Activated naive CD4-positive, alpha-beta T cell treated with anti-CD3 and anti-CD28 coated beads, Interleukin-2, amount 10 ng/mL, durations not matched to agents 7 days and 5 days (primary cell): ENCODE measurements around the gene CNOT2.
A peak's percentile ranks its signal among the peaks of the same experiment; 100 is the strongest.

ENCODE experiments used
- CTCF ChIA-PET: fragments of 350-600 bp; sonication (Branson Sonifier 250); formaldehyde crosslinking; loops from one replicate; lab custom pipeline; 2021; ENCODE audit warnings: antibody characterized with exemption; lab: Charles Lee
- DNase-seq: peaks from one replicate; pipeline ENCODE4 v3.0.0-alpha.2; 2020
- H3K27ac Mint-ChIP-seq: one replicate; pipeline ENCODE4 v1.8.0; 2021; ENCODE audit warnings: mild to moderate bottlenecking, moderate library complexity, mixed read lengths
- H3K27me3 Mint-ChIP-seq: one replicate; pipeline ENCODE4 v1.8.0; 2021; ENCODE audit warnings: mild to moderate bottlenecking, mixed read lengths
- H3K36me3 Mint-ChIP-seq: one replicate; pipeline ENCODE4 v1.8.0; 2021; ENCODE audit warnings: mixed read lengths
- H3K4me1 Mint-ChIP-seq: one replicate; pipeline ENCODE4 v1.8.0; 2021; ENCODE audit warnings: mixed read lengths
- H3K4me3 Mint-ChIP-seq: one replicate; pipeline ENCODE4 v1.8.0; 2021; ENCODE audit warnings: mild to moderate bottlenecking, moderate library complexity, mixed read lengths
- H3K9me3 Mint-ChIP-seq: one replicate; pipeline ENCODE4 v1.8.0; 2021; ENCODE audit warnings: mixed read lengths

CNOT2 gene

DNA sequence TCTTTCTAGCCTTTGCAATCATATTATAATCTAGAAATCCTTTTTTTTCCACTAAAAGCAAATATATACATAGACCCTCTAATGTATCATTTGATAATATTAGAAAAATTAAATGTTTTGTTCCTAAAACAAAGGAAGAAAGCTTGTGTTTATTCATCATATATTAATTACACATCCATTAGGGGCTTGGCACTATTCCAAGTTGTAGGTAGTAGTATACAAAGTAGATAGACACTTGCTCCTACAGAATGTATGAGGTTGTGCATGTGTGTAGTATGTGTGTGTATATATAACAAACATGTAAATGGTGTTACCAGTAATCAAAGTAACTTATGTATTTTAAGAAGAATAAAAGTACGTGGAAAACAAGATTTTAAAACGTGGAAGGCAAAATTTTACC, 107.8 kb downstream of the CNOT2 start:
- Mint-ChIP-seq H3K4me3 (no peak overlapping the region), H3K9me3 (no peaks in the 10 kb centered on the region), H3K27me3 (no peaks in the 10 kb centered on the region), H3K27ac (no peak overlapping the region), H3K4me1 (no peaks in the 10 kb centered on the region), H3K36me3 (peaks cover 28% of the 10 kb centered on the region)
- no peak for DNase-seq
- CTCF ChIA-PET: no interaction called here

- Mint-ChIP-seq H3K27me3 (no peaks in the 10 kb centered on the region), H3K36me3 (peaks cover 21% of the 10 kb centered on the region), H3K4me3 (no peak overlapping the region), H3K27ac (no peak overlapping the region), H3K4me1 (no peaks in the 10 kb centered on the region), H3K9me3 (no peaks in the 10 kb centered on the region)
- CTCF ChIA-PET: no interaction called here
- DNase-seq: no peak
Measured at GRCh38 chr12:70353780-70354660, 110.8 kb downstream of the CNOT2 start.

- Mint-ChIP-seq H3K9me3 (no peaks in the 10 kb centered on the region), H3K36me3 (peaks cover 18% of the 10 kb centered on the region), H3K27me3 (no peaks in the 10 kb centered on the region), H3K27ac (no peak overlapping the region), H3K4me1 (no peaks in the 10 kb centered on the region), H3K4me3 (no peak overlapping the region)
- DNase-seq: no peak
- CTCF ChIA-PET: no interaction called here
Measured at GRCh38 chr12:70354787-70355186, 111.6 kb downstream of the CNOT2 start.

GRCh38 chr12:70355972-70356371, 112.7 kb downstream of the CNOT2 start:
- H3K27me3 Mint-ChIP-seq: no peaks in the 10 kb centered on the region
- CTCF ChIA-PET: no interaction called here
- H3K9me3 Mint-ChIP-seq: no peaks in the 10 kb centered on the region

DNA sequence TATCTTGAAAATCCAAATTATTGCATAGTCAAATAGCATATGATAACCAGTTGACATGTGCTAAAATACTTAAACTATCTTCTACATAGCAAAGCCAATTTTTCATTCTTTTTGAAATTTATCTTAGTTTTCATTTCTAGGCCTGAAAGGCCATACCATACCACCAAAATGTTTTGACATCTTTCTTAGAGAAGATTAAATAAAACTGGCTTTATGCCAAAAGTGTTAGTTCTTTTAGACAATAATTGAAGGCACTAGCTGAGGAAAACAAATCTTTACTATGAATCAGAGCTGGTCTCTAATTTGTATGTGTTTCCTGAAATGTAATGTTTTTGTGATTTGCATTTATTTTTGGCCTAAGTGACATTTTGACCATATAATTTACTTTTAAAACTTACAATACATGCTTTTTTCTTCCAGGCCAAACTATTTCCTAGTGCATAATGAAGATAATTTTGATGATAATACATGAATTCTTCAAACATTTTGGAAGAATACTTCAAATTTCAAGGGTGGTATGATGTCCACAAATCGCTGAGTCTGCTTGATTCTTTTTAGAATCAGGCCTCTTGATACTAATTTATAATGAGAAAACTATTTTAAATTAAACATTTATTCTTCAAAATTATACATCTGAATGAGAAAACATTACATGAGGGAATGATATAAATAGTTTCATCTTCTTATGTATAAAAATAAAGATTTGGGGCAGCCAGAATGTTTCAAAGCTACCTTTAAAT, 116.4 kb downstream of the CNOT2 start:
- H3K36me3 Mint-ChIP-seq: peaks cover 5% of the 10 kb centered on the region
- no peak for DNase-seq
- no peaks in the 10 kb centered on the region for H3K9me3 Mint-ChIP-seq
- CTCF ChIA-PET: no interaction called here
- H3K4me1 Mint-ChIP-seq: peaks cover under 1% of the 10 kb centered on the region
- no peak overlapping the region for H3K4me3 Mint-ChIP-seq
- H3K27ac Mint-ChIP-seq: no peak overlapping the region
- H3K27me3 Mint-ChIP-seq: peaks cover 9% of the 10 kb centered on the region

More at GRCh38 chr12:70355972-70356371, 112.7 kb downstream of the CNOT2 start:
- Mint-ChIP-seq H3K36me3 (peaks cover 18% of the 10 kb centered on the region), H3K27ac (no peak overlapping the region), H3K4me3 (no peak overlapping the region), H3K4me1 (no peaks in the 10 kb centered on the region)
- no peak for DNase-seq

DNA sequence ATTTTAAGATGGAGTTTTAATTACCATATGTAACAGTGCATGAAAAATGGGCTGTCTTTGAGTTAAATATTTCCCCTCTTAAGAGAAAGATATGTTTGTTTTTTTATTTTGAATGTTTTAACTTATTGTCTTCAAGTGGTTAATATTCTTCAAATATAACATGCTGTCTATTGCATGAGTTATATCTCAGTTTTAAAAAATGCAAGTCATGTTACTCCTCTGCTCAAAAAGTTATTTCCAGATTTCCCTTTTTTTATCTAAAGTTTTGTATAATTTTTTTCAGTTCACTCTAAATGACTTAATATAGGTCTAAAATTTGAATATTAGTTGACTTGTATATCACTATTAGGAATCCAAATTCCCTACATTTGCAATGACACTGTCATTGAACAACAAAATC, 117.0 kb downstream of the CNOT2 start:
- Mint-ChIP-seq H3K4me1 (peaks cover 7% of the 10 kb centered on the region), H3K9me3 (no peaks in the 10 kb centered on the region), H3K36me3 (peaks cover 4% of the 10 kb centered on the region), H3K27me3 (peaks cover 14% of the 10 kb centered on the region), H3K4me3 (no peak overlapping the region), H3K27ac (no peak overlapping the region)
- no peak for DNase-seq
- CTCF ChIA-PET: no interaction called here

DNA sequence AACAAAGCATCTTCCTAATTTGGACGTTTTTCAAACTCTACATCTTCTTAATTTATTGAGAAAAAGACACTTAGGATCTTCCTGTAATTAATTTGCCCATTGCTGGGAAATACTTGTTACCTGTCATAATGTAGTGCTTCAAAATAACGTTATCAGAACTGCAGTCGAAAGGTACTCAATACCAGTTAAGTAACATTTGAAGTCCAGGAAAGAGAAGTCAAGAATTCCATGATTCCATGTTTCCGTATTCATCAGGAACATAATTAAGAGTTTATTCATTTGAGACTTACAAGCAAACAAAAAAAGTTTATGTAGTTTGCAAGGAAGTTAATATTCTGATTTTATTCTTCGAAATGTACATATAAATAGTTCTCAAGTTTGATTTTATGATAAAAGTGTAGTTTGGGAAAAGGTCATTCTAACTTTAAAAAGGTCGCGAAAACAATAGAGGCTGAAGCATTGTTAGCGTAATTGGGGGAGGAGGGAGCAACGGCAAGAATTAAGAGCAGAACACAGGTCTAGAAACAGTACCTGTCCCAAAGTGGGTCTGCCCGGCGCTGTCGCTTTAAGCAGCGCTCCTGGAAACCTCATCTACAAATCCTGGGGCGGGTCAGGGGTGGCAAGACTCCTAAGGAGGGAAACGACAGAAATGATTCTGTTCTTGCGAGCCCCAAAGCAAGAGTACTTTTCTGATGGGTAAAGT, 121.6 kb downstream of the CNOT2 start:
- peaks cover 40% of the 10 kb centered on the region for H3K27me3 Mint-ChIP-seq
- no peak overlapping the region for H3K27ac Mint-ChIP-seq
- peak overlapping the region; percentile 73 for H3K4me3 Mint-ChIP-seq
- DNase-seq: no peak
- no peaks in the 10 kb centered on the region for H3K9me3 Mint-ChIP-seq
- no peaks in the 10 kb centered on the region for H3K36me3 Mint-ChIP-seq
- CTCF ChIA-PET: no interaction called here
- H3K4me1 Mint-ChIP-seq: peaks cover 25% of the 10 kb centered on the region

DNA sequence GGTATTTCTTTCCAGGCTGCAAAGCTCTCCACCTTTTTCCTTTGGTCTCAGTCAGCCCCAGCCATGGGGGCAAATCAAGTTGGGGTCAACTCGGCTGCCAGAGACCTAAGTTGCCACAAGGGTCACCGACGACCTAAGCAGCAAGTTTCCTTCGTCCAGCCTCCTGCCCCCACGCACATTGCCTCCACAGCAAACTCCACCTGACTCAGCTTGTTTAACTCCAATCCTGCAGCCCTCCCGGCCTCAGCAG, 122.1 kb downstream of the CNOT2 start:
- Mint-ChIP-seq H3K4me1 (peaks cover 25% of the 10 kb centered on the region), H3K27ac (no peak overlapping the region), H3K9me3 (no peaks in the 10 kb centered on the region), H3K27me3 (peaks cover 40% of the 10 kb centered on the region), H3K36me3 (no peaks in the 10 kb centered on the region), H3K4me3 (peak overlapping the region; percentile 73)
- CTCF ChIA-PET: no interaction called here
- DNase-seq: no peak

- no peaks in the 10 kb centered on the region for H3K36me3 Mint-ChIP-seq
- H3K4me3 Mint-ChIP-seq: peak within 1 kb of the TSS; percentile 87
- H3K27me3 Mint-ChIP-seq: peaks cover 40% of the 10 kb centered on the region
- H3K27ac Mint-ChIP-seq: peak within 1 kb of the TSS; percentile 33
- H3K9me3 Mint-ChIP-seq: no peaks in the 10 kb centered on the region
- peaks cover 25% of the 10 kb centered on the region for H3K4me1 Mint-ChIP-seq
- CTCF ChIA-PET: no interaction called here
- DNase-seq: peak; percentile 82
Measured at GRCh38 chr12:70365648-70366518, 122.7 kb downstream of the CNOT2 start, which contains the start of gene KCNMB4. TSS of gene KCNMB4 (plus strand) at chr12:70366290. CDS start at chr12:70366735, 445 bp downstream.

- CTCF ChIA-PET: no interaction called here
- H3K27ac Mint-ChIP-seq: peak overlapping the region; percentile 6
- H3K4me3 Mint-ChIP-seq: peak overlapping the region; percentile 87
- H3K36me3 Mint-ChIP-seq: no peaks in the 10 kb centered on the region
- DNase-seq: peak; percentile 78
- H3K9me3 Mint-ChIP-seq: no peaks in the 10 kb centered on the region
- H3K4me1 Mint-ChIP-seq: peaks cover 25% of the 10 kb centered on the region
- peaks cover 40% of the 10 kb centered on the region for H3K27me3 Mint-ChIP-seq
Measured at GRCh38 chr12:70366581-70367257, 123.5 kb downstream of the CNOT2 start.

GRCh38 chr12:70367258-70368141, 124.3 kb downstream of the CNOT2 start:
- Mint-ChIP-seq H3K4me3 (peak overlapping the region; percentile 87), H3K9me3 (no peaks in the 10 kb centered on the region), H3K4me1 (peaks cover 25% of the 10 kb centered on the region), H3K27ac (no peak overlapping the region), H3K36me3 (no peaks in the 10 kb centered on the region), H3K27me3 (peaks cover 40% of the 10 kb centered on the region)
- DNase-seq: no peak
- CTCF ChIA-PET: no interaction called here

DNA sequence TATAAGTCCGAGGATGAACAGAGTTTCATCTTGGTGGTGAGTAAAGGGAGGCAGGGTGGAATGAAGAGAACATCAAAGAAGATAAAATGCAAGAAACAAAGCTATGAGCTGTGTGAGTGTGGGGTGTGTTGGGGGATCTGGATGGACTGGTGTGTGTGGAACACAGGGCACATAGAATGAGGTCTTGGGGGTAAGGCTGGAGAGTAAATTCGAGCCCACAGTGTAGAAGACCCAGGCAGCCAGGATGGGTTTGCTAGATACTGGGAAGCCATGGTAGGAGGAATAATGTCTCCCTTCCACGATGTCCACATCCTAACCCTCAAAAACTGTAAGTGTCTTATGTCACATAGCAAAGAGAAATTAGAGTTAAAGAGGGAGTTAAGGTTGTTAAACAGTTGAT, 129.6 kb downstream of the CNOT2 start:
- DNase-seq: no peak
- no peaks in the 10 kb centered on the region for H3K9me3 Mint-ChIP-seq
- H3K27ac Mint-ChIP-seq: no peak overlapping the region
- H3K27me3 Mint-ChIP-seq: peaks cover 4% of the 10 kb centered on the region
- no peaks in the 10 kb centered on the region for H3K36me3 Mint-ChIP-seq
- CTCF ChIA-PET: no interaction called here
- H3K4me1 Mint-ChIP-seq: peaks cover 3% of the 10 kb centered on the region
- no peak overlapping the region for H3K4me3 Mint-ChIP-seq
